ENCODE measurements around the gene DPP6.

DNA sequence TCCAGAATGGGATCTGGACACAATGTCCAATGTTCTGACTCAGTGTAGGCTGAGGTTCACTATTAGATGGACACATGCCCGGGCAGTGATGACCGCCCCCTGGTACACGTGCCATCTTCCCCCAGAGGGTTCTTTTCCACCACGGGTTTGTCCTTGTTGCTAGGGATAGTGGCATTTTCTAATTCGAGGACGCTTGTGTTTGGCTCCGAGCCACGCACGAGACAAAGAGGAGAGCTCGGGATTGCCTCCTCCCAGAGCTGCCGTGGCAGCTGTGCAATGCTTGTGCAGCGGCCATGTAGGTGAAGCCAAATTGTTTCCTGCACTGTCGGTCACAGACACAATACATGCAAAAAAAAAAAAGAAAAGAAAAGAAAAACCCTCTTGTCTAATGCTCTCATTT, 743.2 kb downstream of the DPP6 start:
- no peak for TF ChIP-seq POLR2A (IDR thresholded peaks at IDR 0.05; ENCODE audit: low read length)
- no peak for TF ChIP-seq GATA1 (IDR thresholded peaks at IDR 0.05; ENCODE audit: low read depth, low read length)
